RWPE2 (cell line): ENCODE results near the gene ASTN2.
A peak's percentile ranks its signal among the peaks of the same experiment; 100 is the strongest.

Experiments used
- ATAC-seq: fragments of 200-7000 bp; cut with Tn5 transposase; 3 replicates; pipeline ENCODE4 v1.9.1; 2021; ENCODE audit warnings: low read depth
- DNase-seq: peaks from one replicate; pipeline ENCODE4 v3.0.0-alpha.2; 2020; ENCODE audit warnings: low spot score
- H3K27ac ChIP-seq: fragments of 450-650 bp; 2 replicates; pipeline ENCODE4 v1.5.1; 2017; ENCODE audit warnings: mild to moderate bottlenecking; ENCODE audit not compliant: poor library complexity, severe bottlenecking
- H3K27me3 ChIP-seq: fragments of 250-450 bp; sonication (Bioruptor Pico); 2 replicates; pipeline ENCODE4 v1.5.1; 2021; ENCODE audit warnings: mild to moderate bottlenecking, moderate library complexity; ENCODE audit not compliant: insufficient read depth, poor library complexity, severe bottlenecking
- H3K36me3 ChIP-seq: fragments of 250-450 bp; sonication (Bioruptor Pico); 2 replicates; pipeline ENCODE4 v1.5.1; 2020; ENCODE audit warnings: low read depth, mild to moderate bottlenecking, moderate library complexity
- H3K4me1 ChIP-seq: fragments of 250-450 bp; sonication (Bioruptor Pico); 2 replicates; pipeline ENCODE4 v1.5.1; 2021; ENCODE audit warnings: mild to moderate bottlenecking, moderate library complexity; ENCODE audit not compliant: insufficient read depth, poor library complexity, severe bottlenecking
- H3K4me3 ChIP-seq: fragments of 250-450 bp; sonication (Bioruptor Pico); 2 replicates; pipeline ENCODE4 v1.5.1; 2021; ENCODE audit warnings: mild to moderate bottlenecking, moderate library complexity; ENCODE audit not compliant: severe bottlenecking
- H3K9me3 ChIP-seq: fragments of 250-450 bp; sonication (Bioruptor Pico); 2 replicates; pipeline ENCODE4 v1.5.1; 2021; ENCODE audit warnings: mild to moderate bottlenecking, moderate library complexity; ENCODE audit not compliant: severe bottlenecking
- TF ChIP-seq, protein P1 (sequence below): fragments of 450-650 bp; IDR thresholded peaks from one replicate; pipeline ENCODE4 v1.5.1; 2017; ENCODE audit warnings: mild to moderate bottlenecking, moderate library complexity; ENCODE audit not compliant: poor library complexity, severe bottlenecking

The ASTN2 gene

DNA sequence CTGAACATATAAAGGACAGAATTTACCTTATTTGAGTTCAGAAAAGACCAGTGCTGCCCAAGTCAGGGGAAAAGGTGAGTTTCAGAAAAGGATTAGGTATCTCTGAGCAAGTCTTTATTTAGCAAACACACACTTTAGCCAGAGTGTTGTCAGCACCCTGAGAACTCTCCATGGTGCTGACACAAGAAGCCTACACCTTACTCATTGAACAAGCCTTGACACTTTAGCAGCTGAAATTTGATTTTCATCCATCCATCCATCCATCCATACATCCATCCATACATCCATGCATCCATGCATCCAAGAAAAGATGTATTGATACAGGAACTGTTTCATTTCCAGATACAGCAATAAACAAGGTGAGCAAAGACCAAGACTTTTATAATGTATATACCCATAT lies 416.6 kb downstream of the ASTN2 start:
- TF ChIP-seq, protein P1, sequence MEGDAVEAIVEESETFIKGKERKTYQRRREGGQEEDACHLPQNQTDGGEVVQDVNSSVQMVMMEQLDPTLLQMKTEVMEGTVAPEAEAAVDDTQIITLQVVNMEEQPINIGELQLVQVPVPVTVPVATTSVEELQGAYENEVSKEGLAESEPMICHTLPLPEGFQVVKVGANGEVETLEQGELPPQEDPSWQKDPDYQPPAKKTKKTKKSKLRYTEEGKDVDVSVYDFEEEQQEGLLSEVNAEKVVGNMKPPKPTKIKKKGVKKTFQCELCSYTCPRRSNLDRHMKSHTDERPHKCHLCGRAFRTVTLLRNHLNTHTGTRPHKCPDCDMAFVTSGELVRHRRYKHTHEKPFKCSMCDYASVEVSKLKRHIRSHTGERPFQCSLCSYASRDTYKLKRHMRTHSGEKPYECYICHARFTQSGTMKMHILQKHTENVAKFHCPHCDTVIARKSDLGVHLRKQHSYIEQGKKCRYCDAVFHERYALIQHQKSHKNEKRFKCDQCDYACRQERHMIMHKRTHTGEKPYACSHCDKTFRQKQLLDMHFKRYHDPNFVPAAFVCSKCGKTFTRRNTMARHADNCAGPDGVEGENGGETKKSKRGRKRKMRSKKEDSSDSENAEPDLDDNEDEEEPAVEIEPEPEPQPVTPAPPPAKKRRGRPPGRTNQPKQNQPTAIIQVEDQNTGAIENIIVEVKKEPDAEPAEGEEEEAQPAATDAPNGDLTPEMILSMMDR = no peak
- Histone ChIP-seq H3K27me3 (no peaks in the 10 kb centered on the region), H3K36me3 (no peaks in the 10 kb centered on the region), H3K4me3 (no peak overlapping the region), H3K4me1 (no peaks in the 10 kb centered on the region), H3K27ac (no peak overlapping the region), H3K9me3 (no peaks in the 10 kb centered on the region)
- ATAC-seq (peak; percentile 67; the same call in 2 of the 3 replicates), DNase-seq (no peak)

DNA sequence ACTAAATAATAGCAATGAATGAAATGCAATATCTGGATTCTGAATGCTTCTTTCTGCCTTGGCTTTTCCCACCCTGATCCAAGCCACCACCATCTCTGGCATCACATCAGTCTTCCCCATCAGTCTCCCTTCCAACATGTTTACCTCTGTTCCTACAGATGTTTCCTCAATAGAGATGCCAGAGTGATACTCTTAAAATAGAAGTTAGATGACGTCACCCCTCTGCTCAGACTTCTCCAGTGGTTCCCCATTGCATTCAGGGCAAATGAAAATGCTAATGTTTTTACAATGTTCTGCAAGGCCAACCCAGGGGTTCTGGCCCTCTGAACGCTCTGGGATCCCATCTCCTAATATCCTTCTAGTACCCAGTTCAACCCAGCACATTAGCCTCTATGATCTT lies 422.0 kb downstream of the ASTN2 start:
- Histone ChIP-seq H3K36me3 (no peaks in the 10 kb centered on the region), H3K27me3 (no peaks in the 10 kb centered on the region), H3K4me3 (no peak overlapping the region), H3K4me1 (peaks cover 20% of the 10 kb centered on the region), H3K27ac (no peak overlapping the region), H3K9me3 (no peaks in the 10 kb centered on the region)
- TF ChIP-seq, protein P1 = no peak
- DNase-seq = no peak
- no peak for ATAC-seq

DNA sequence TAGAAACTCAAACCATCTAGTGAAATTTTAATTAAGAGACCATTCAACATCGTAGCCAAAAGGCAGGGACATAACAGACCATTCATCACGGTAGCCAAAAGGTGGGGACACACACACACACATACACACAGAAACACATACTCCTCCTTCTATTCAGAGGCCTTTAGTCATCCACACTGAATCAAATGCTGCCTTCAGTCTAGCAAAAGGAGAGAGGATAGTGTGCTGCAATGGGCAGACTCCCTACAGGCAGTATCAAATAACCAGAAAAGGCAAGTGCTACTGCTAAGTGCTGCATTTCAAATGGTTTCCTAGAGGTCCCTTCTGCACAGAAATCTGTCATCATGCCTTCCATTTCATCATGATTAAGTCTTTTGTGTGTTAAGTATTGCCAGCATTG lies 423.8 kb downstream of the ASTN2 start:
- Histone ChIP-seq H3K4me3 (no peak overlapping the region), H3K27ac (no peak overlapping the region), H3K36me3 (no peaks in the 10 kb centered on the region; the same call in 1 of the 2 replicates), H3K9me3 (no peaks in the 10 kb centered on the region), H3K4me1 (peaks cover 26% of the 10 kb centered on the region), H3K27me3 (no peaks in the 10 kb centered on the region)
- ATAC-seq (no peak), DNase-seq (no peak)
- TF ChIP-seq, protein P1 = no peak

DNA sequence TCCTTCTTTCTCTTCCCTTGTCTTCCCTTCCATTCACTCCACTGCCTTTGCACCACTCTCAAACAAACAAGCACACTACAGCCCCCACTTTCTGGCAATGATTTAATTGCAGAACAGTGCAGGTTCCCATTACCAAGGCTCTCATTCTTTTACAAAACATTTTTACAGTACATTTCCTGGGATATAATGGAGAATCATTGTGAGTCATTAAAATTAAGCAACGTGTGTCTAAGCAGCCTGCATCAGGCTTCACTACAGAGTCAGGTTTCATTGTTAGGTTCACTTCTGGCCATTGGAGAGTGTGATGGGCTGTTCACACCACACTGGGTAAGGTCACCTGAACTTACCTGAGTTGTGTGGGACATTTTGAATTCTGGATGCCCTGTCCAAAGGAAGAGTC lies 424.3 kb downstream of the ASTN2 start:
- H3K4me1 ChIP-seq = peaks cover 26% of the 10 kb centered on the region
- peak overlapping the region; percentile 20 for H3K27ac ChIP-seq
- TF ChIP-seq, protein P1 = no peak
- ATAC-seq (peak; percentile 92), DNase-seq (no peak)
- no peak overlapping the region for H3K4me3 ChIP-seq
- no peaks in the 10 kb centered on the region for H3K27me3 ChIP-seq
- H3K36me3 ChIP-seq = no peaks in the 10 kb centered on the region; the same call in 1 of the 2 replicates
- H3K9me3 ChIP-seq = no peaks in the 10 kb centered on the region

DNA sequence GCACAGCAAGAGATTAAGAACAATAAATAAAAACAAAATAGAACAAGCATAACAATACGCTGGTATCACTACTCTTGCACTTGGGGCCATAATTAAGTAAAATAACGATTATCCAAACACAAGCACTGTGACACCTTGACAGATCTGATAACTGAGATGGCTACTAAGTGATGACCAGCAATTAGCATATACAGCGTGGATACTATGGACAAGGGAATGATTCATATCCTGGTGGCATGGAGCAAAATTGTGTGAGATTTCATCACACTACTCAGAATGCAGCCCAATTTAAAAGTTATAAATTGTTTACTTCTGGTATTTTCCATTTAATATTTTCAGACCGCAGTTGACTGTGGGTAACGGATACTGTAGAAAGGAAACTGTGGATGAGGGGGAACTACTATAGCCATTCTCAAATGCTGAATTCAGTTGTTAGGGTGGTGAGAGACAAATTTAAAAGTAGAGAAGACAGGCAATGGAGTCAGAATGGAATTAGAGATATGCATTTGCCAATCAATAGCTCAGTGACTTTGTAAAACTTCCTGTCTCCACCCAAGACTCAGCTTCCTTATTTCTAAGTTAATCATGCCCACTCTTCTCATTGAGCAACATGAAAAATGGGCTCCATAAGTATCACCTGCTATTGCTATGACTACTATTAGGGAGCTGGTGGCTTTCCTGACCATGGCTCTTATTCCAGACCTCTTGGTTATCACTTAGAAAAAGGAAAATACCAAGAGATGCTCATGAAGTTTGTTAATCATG lies 427.0 kb downstream of the ASTN2 start:
- Histone ChIP-seq H3K27ac (peak overlapping the region; percentile 25), H3K9me3 (no peaks in the 10 kb centered on the region), H3K27me3 (no peaks in the 10 kb centered on the region), H3K36me3 (no peaks in the 10 kb centered on the region; the same call in 1 of the 2 replicates), H3K4me3 (no peak overlapping the region), H3K4me1 (peaks cover 26% of the 10 kb centered on the region)
- ATAC-seq (peak; percentile 69; the same call in 2 of the 3 replicates), DNase-seq (no peak)
- TF ChIP-seq, protein P1 = no peak
